Transverse colon (tissue), 4 donors: ENCODE data around the gene PARP12.

ENCODE experiments used
- CTCF ChIP-seq, 5 experiments: fragments of 200-600 bp in 3 of 5; fragments of 450-650 bp in 2 of 5; sonication (generic) in 3 of 5; IDR thresholded peaks; 1 replicate in 2 of 5; 2 replicates in 3 of 5; pipeline ENCODE4 v1.5.1; 2016 to 2017; ENCODE audit warnings: antibody characterized with exemption in 5 of 5, inconsistent platforms in 3 of 5, mild to moderate bottlenecking in 2 of 5, moderate library complexity in 1 of 5
- EP300 ChIP-seq: sonication (generic); formaldehyde crosslinking; IDR thresholded peaks from one replicate; pipeline ENCODE4 v1.6.1; 2017; ENCODE audit warnings: antibody characterized with exemption, low read depth
- POLR2A ChIP-seq: fragments of 450-650 bp; IDR thresholded peaks from one replicate; pipeline ENCODE4 v1.6.1; 2016; ENCODE audit warnings: antibody characterized with exemption, mild to moderate bottlenecking, moderate library complexity
- POLR2AphosphoS5 ChIP-seq, 3 donors: sonication (generic); formaldehyde crosslinking; IDR thresholded peaks; one replicate each; pipeline ENCODE4 v1.6.1; 2016; ENCODE audit warnings: antibody characterized with exemption in 3 of 3

GRCh38 chr7:140025814-140026433 is 36.8 kb downstream of the PARP12 start:
- TF ChIP-seq EP300 = no peak
- TF ChIP-seq CTCF (IDR thresholded peaks at IDR 0.05) = no peak
- TF ChIP-seq POLR2A = no peak
- TF ChIP-seq POLR2AphosphoS5 (IDR thresholded peaks at IDR 0.05) = no peak
